K562 (cell line): ENCODE data around the gene MYCN. TPM values are rescaled to one million over a fixed set of nuclear protein-coding genes. Genes with fewer than 3 reads are reported as not detected.
"Not testable (repeated sequence)": the region's sequence is repeated elsewhere in the genome, so short reads cannot be mapped to it uniquely, and the experiment has no call there.

Experiments
- ATAC-seq: fragments of 200-7000 bp; cut with Tn5 transposase; 3 replicates; pipeline ENCODE4 v1.9.1; 2020; ENCODE audit warnings: moderate library complexity
- BruUV-seq: library from RNA; stranded (reverse); fragments of 400-500 nt; replicated peaks from 2 replicates; lab custom pipeline; 2021; lab: Mats Ljungman, UMichigan
- CTCF ChIA-PET: fragments of 300-600 bp; formaldehyde crosslinking; extraction: SDS; loops from one replicate; lab custom pipeline; 2021; ENCODE audit warnings: low intra/inter-chr PET ratio; lab: Yijun Ruan, JAX
- POLR2A ChIA-PET: fragments of 300-600, 350-650 bp; sonication (Branson Sonifier 250); formaldehyde crosslinking; extraction: SDS; loops from one replicate; lab custom pipeline; 2021; ENCODE audit warnings: antibody characterized with exemption, inconsistent platforms; lab: Yijun Ruan, JAX
- DNase-seq, 4 experiments: peaks; one replicate each; pipeline versions ENCODE4 v3.0.0 to v3.0.0-alpha.2; 2011 to 2018; ENCODE audit warnings: low spot score in 3 of 4, mixed read lengths in 3 of 4; ENCODE audit errors: extremely low read depth in 1 of 4
- FAIRE-seq: peaks from 2 replicates; lab custom pipeline; 2011; peaks lifted over from hg19 to GRCh38; lab: Jason Lieb, UNC
- H2AFZ ChIP-seq: 2 replicates; pipeline ENCODE4 v1.6.0; 2011; ENCODE audit warnings: low read depth, low read length, control low read depth, inconsistent platforms
- H3K27ac ChIP-seq: fragments of 200-600 bp; 3 replicates; pipeline ENCODE4 v1.8.0; 2011; ENCODE audit warnings: low read depth, mild to moderate bottlenecking, control low read depth, inconsistent platforms, low read length, moderate library complexity, mixed read lengths; ENCODE audit errors: extremely low read depth
- H3K27me3 ChIP-seq, 2 experiments: fragments of 300-600 bp in 1 of 2; 2 replicates in 1 of 2; 3 replicates in 1 of 2; pipeline versions ENCODE4 v1.6.0 to v1.8.0; 2011; ENCODE audit warnings: inconsistent platforms in 2 of 2, low read length in 2 of 2, mild to moderate bottlenecking in 1 of 2, mixed read lengths in 1 of 2, moderate library complexity in 1 of 2; ENCODE audit not compliant: control insufficient read depth in 2 of 2, insufficient read depth in 2 of 2
- H3K36me3 ChIP-seq: fragments of 300-600 bp; 3 replicates; pipeline ENCODE4 v1.8.0; 2011; ENCODE audit warnings: mild to moderate bottlenecking, low read length, inconsistent platforms; ENCODE audit not compliant: control insufficient read depth, insufficient read depth
- H3K4me1 ChIP-seq, 2 experiments: fragments of 200-600 bp in 1 of 2; replicated peaks in 1 of 2; 2 replicates in 1 of 2; 3 replicates in 1 of 2; pipeline versions ENCODE4 v1.5.1 to v1.8.0; 2011; ENCODE audit warnings: inconsistent platforms in 2 of 2, low read length in 2 of 2, mild to moderate bottlenecking in 1 of 2, mixed read lengths in 1 of 2, moderate library complexity in 1 of 2; ENCODE audit not compliant: control insufficient read depth in 2 of 2, insufficient read depth in 2 of 2
- H3K4me2 ChIP-seq: 2 replicates; pipeline ENCODE4 v1.6.1; 2011; ENCODE audit warnings: low read length, control low read depth, inconsistent platforms, mixed read lengths; ENCODE audit not compliant: insufficient read depth
- H3K4me3 ChIP-seq: fragments of 200-600 bp; sonication (generic), shearing (Covaris generic); 2 replicates; pipeline ENCODE4 v1.5.1; 2016; ENCODE audit warnings: control low read depth, inconsistent platforms
- H3K79me2 ChIP-seq: fragments of 200-600 bp; 3 replicates; pipeline ENCODE4 v1.8.0; 2011; ENCODE audit warnings: low read length, inconsistent platforms; ENCODE audit not compliant: control insufficient read depth, insufficient read depth
- H3K9ac ChIP-seq, 2 experiments: 2 replicates each; pipeline versions ENCODE4 v1.6.0 to v1.6.1; 2011; ENCODE audit warnings: low read depth in 2 of 2, low read length in 2 of 2, control low read depth in 1 of 2, inconsistent platforms in 1 of 2, mild to moderate bottlenecking in 1 of 2, mixed read lengths in 1 of 2; ENCODE audit not compliant: insufficient read depth in 1 of 2
- H3K9me1 ChIP-seq: one replicate; pipeline ENCODE4 v1.6.0; 2011; ENCODE audit warnings: inconsistent platforms, mild to moderate bottlenecking, low read length, moderate library complexity; ENCODE audit not compliant: control insufficient read depth, insufficient read depth
- H3K9me3 ChIP-seq: replicated peaks from 2 replicates; pipeline ENCODE4 v1.5.1; 2011; ENCODE audit warnings: low read depth, low read length, inconsistent platforms; ENCODE audit not compliant: control insufficient read depth, insufficient read depth
- H4K20me1 ChIP-seq: replicated peaks from 2 replicates; pipeline ENCODE4 v1.6.1; 2011; ENCODE audit warnings: low read length, inconsistent platforms, mixed read lengths; ENCODE audit not compliant: control insufficient read depth, insufficient read depth
- RAD21 ChIP-seq, 2 experiments: fragments of 250-450 bp in 1 of 2; fragments of 450-650 bp in 1 of 2; sonication (Bioruptor Pico) in 1 of 2; formaldehyde crosslinking in 1 of 2; IDR thresholded peaks in 1 of 2; conservative IDR thresholded peaks in 1 of 2; 2 replicates each; pipeline versions ENCODE4 v1.4.0 to v1.8.0; 2020 to 2022; ENCODE audit warnings: mild to moderate bottlenecking in 2 of 2, moderate library complexity in 1 of 2
- SP1 ChIP-seq: sonication (generic); formaldehyde crosslinking; IDR thresholded peaks from 2 replicates; pipeline ENCODE4 v1.8.1; 2022; ENCODE audit warnings: mild to moderate bottlenecking, missing genetic modification reagents
- ZNF780A ChIP-seq: fragments of 250-450 bp; sonication (Bioruptor Pico); IDR thresholded peaks from 2 replicates; pipeline ENCODE4 v1.5.0; 2021; ENCODE audit warnings: mild to moderate bottlenecking
- WGBS: fragments of 100-300 bp; shearing (Covaris generic); methylation state at CpG from one replicate; pipeline ENCODE4 v1.1.6; 2016; ENCODE audit warnings: low coverage, mixed read lengths; ENCODE audit not compliant: insufficient coverage; ENCODE audit errors: missing lambda C conversion rate; 5-methylcytosine and 5-hydroxymethylcytosine counted together
- in situ Hi-C: fragments of 300-500 bp; cut with MboI; formaldehyde crosslinking; loops from 4 replicates; pipeline ENCODE4 v1.15.0; 2018; ENCODE audit warnings: inconsistent platforms, mixed read lengths
- intact Hi-C: fragments of 100-400 bp; cut with micrococcal nuclease; formaldehyde crosslinking; loops from 2 replicates; pipeline ENCODE4 v1.14.2; 2022
- polyA plus RNA-seq, 8 experiments: library from polyadenylated mRNA; depleted of rRNA in 4 of 8; stranded (reverse) in 5 of 8; unstranded in 3 of 8; fragments of >200 nt; fragmentation: Nextera tagmentation in 2 of 8; fragmentation: Illumina TruSeq in 1 of 8; extraction: Ambion mirVana in 2 of 8; extraction: Trizol in 1 of 8; gene quantifications; 2 replicates each; pipeline versions ENCODE4 v1.2.1 to v1.2.3, GENCODE V29; 2011 to 2014; ENCODE audit warnings: inconsistent platforms in 1 of 8, missing spikeins in 1 of 8
- total RNA-seq, 7 experiments: library from RNA; depleted of rRNA in 6 of 7; stranded (reverse); fragments of >200 nt in 6 of 7; fragmentation: Illumina TruSeq in 2 of 7; extraction: Trizol in 2 of 7; gene quantifications; 2 replicates each; pipeline versions ENCODE4 v1.2.1 to v1.2.3, GENCODE V29; 2011 to 2021; ENCODE audit warnings: low replicate concordance in 1 of 7

Gene MYCN
- total and polyA plus RNA-seq, 9 of the 15 experiments (the other 6 are each of a cell fraction or from before 2014, with no cell fraction given) = not detected

GRCh38 chr2:15929008-15929407 lies 11.3 kb upstream of the MYCN start:
- WGBS = 0% methylated on average over 3 of the region's 3 CpGs
- H4K20me1 ChIP-seq, H3K4me2 ChIP-seq, H3K79me2 ChIP-seq, H3K36me3 ChIP-seq, H3K4me3 ChIP-seq, H2AFZ ChIP-seq, H3K9me3 ChIP-seq, intact Hi-C loops, H3K27ac ChIP-seq, CTCF ChIA-PET, DNase-seq, H3K4me1 ChIP-seq, BruUV-seq, H3K9ac ChIP-seq, H3K9me1 ChIP-seq, ATAC-seq, FAIRE-seq: not testable (repeated sequence)
- in situ Hi-C loops = loop anchor here (25.0 kb wide), 2 partner anchors 558 to 833 kb away; no protein-coding TSS in a partner anchor
- POLR2A ChIA-PET = interaction anchor here (1.0 kb wide), 1 partner anchor 11 kb away, joined by 5 read pairs; no protein-coding TSS in a partner anchor
- H3K27me3 ChIP-seq = peaks cover 0 to 12% of the 10 kb centered on the region in 2 experiments; a peak in 2 of 5 replicates

- H3K4me1 ChIP-seq = no peaks in the 10 kb centered on the region
- no peaks in the 10 kb centered on the region for H3K9me3 ChIP-seq
- FAIRE-seq (no peak), ATAC-seq (no peak)
- no peaks in the 10 kb centered on the region for H3K79me2 ChIP-seq
- H3K9ac ChIP-seq = no peak overlapping the region
- WGBS = 0% methylated on average over 5 of the region's 5 CpGs
- TF ChIP-seq SP1 (CRISPR knock-in tag) (no peak), ZNF780A (CRISPR knock-in tag) (no peak), RAD21 (CRISPR knock-in tag; conservative IDR thresholded peaks at IDR 0.05 in 1 of 2, IDR thresholded peaks at IDR 0.05 in 1 of 2) (no peak)
- TF ChIP-seq, all 486 proteins: peak for 0
- no peak overlapping the region for H3K4me3 ChIP-seq
- intact Hi-C loops = no loop called here
- BruUV-seq = no TSS peak
- no peak overlapping the region for H2AFZ ChIP-seq
- in situ Hi-C loops = loop anchor here (25.0 kb wide), 2 partner anchors 557 to 832 kb away; no protein-coding TSS in a partner anchor
- ChIA-PET POLR2A (interaction anchor here (1.0 kb wide), 1 partner anchor 10 kb away, joined by 5 read pairs; no protein-coding TSS in a partner anchor), CTCF (no interaction called here)
- H3K9me1 ChIP-seq = no peaks in the 10 kb centered on the region
- peaks cover 0 to 12% of the 10 kb centered on the region in 2 experiments; a peak in 2 of 5 replicates for H3K27me3 ChIP-seq
- no peaks in the 10 kb centered on the region for H4K20me1 ChIP-seq
- no peak overlapping the region for H3K27ac ChIP-seq
- DNase-seq = no peak
- no peak overlapping the region for H3K4me2 ChIP-seq
- H3K36me3 ChIP-seq = no peaks in the 10 kb centered on the region
Observed at GRCh38 chr2:15929861-15930260, 10.5 kb upstream of the MYCN start.
